Sciatic nerve (tissue), 2 donors: ENCODE results near the gene CHI3L1. TPM values are rescaled to one million over a fixed set of nuclear protein-coding genes. Genes with fewer than 3 reads are reported as not detected.

ENCODE experiments used
- ATAC-seq: fragments of 200-7000 bp; cut with Tn5 transposase; one replicate; pipeline ENCODE4 v1.9.1; 2020; ENCODE audit warnings: mild to moderate bottlenecking, moderate library complexity
- DNase-seq: peaks from one replicate; pipeline ENCODE4 v3.0.0-alpha.2; 2020; ENCODE audit warnings: low spot score
- intact Hi-C: fragments of 100-400 bp; cut with DNase I; formaldehyde crosslinking; loops from one replicate; pipeline ENCODE4 v1.14.2; 2022
- total RNA-seq: library from RNA; stranded (reverse); fragmentation: NEBNext Ultra II Directional; extraction: Animal tissue kit (Norgen Biotek cat#: 25700); gene quantifications from one replicate; pipeline ENCODE4 v1.2.1, GENCODE V29; 2021
- donor health status: DM: no; HTN: no; CAD: no.
- donor health status: DM: no; HTN: no; CAD: no.

The CHI3L1 gene
- total RNA-seq, 1 donor from 2014 or later = 37.0 TPM

DNA sequence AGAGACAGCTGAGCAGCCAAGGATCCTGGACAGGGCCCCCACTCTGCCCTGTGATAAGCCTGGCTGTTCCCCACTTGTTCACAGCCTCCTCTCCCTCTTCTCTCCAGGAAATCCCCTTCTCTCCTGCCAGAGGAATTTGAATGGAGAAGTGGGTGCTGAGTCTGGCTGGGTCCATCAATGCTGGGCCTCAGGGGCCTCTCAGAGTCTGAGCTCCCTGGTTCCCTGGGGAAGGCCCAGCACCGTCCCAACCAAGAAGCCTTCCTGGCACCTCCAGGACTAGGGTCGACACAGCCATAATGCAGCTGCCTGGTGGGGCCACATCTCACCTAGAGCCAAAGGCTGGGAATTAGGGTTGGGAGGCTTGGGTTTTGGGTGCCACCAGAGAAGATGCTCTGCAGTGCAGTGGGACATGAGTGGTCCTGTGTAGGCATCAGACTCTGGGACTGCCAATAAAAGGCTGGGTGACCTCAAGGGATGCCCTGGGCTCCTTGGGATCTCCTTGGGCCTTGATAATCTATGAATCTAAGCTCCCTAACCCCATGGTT lies 13.4 kb downstream of the CHI3L1 start:
- DNase-seq = no peak
- intact Hi-C loops = no loop called here

DNA sequence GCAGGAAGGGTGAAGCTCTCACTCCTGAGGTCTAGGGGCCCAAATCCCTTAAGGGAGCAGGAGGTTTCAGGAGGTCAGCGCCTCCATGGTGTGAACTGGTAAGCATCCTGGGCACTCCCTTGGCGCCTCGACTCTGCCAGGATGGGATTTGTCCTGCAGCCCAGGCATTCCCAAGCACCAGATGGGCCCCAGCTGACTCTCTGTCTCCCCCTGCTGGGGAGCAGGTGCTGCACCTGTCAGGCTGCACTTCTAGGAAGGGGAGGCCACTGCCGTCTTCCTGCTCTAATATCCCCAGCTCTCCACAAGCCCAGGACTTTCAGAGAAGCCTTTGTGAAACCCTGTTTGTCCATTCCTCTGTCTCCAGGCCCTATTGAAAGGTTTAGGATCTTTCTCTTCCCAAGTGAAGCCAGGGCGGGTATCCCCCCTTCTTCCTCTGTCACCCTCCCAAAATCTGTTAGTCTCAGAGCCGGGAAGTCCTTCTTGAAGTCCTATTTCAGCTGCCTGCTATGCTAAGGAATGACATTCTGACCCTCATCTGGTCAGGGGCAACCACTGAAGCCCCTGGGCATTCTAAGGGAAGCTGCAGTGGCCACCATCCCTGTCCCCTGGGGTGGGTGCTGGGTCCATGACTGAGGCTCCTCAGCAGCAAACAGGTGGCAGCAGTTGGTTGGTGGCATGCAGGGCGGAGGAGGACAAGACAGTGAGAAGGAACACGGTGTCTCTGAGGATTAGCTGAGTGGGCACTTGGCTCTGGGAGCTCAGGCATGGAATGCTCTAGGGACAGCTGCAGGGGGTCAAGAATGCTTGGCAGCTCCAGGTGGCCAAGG lies 14.1 kb downstream of the CHI3L1 start:
- no peak for DNase-seq
- ATAC-seq = no peak
- intact Hi-C loops = no loop called here

More for the DNA sequence above, 13.4 kb downstream of the CHI3L1 start:
- no peak for ATAC-seq

DNA sequence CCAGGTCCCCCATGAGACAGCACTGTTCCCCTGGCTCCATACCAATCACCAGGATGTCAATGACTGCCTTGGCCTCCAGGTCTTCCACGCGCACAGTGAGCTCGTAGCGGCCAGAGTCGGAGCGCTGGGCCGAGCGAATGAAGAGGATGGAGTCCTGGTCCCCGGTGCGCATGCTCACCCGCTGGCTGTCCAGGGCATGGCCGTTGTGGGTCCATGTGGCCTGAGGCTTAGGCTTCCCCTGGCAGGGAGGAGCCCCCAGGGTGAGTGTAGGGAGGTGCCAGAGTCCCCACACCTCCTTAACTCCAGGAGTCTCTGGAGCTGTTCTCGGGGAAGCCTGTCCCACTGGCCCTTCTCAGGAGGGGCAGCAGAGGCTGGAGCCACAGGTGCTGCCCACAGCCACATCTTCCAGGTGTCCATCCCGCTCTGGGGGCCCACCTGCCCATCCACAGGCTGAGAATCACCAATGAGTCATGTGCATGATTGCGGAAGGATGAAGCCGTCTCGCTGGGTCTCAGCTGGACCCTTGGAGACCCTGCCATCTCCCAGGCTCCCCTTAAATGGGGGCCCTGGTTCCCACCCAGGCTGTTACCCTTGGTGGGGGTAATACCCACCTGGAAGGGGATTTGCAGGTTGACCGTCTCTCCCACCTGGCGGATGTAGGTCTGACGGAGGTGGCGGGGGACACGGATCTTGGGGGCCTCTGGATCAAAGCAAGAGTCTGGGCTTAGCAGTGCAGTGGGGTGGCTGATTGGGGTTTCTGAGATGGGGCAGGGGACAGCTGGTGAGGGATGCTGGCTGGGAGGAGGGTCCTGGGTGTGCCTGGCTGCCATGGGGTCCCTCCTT lies 14.9 kb downstream of the CHI3L1 start:
- DNase-seq (no peak), ATAC-seq (no peak)
- intact Hi-C loops = no loop called here

DNA sequence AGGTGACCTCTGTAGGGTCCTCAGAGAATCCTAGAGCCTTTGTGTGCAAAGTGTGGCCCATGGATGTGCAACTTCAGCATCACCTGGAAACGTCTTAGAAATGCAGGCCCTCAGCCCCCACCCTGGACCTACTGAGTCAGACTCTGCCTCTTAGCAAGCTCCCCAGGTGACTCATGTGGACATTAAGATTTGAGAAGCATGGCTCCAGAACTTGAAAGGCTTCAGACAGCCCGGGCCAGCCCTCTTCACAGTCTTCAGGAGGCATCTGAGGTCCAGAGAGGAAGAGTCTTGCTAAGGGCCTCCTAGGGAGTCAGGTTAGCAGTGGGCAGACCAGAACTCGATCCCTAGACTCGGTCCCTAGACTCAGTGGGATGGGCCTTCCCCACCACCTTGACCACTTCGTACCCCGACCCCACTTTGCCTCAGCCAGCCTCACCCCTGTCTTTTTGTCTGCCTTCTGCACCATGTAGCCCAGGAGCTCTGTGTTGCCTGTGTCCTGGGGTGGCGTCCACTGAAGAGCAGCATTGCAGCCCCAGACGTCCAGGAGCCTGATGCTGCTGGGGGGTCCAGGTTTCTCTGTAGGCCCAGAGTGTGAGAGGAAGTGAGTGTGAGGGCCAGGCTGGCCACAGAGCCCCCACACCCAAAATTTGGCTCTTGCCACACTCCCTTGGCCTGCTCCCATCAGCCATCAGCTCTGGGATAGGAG lies 15.7 kb downstream of the CHI3L1 start:
- DNase-seq = no peak
- intact Hi-C loops = no loop called here
- no peak for ATAC-seq

DNA sequence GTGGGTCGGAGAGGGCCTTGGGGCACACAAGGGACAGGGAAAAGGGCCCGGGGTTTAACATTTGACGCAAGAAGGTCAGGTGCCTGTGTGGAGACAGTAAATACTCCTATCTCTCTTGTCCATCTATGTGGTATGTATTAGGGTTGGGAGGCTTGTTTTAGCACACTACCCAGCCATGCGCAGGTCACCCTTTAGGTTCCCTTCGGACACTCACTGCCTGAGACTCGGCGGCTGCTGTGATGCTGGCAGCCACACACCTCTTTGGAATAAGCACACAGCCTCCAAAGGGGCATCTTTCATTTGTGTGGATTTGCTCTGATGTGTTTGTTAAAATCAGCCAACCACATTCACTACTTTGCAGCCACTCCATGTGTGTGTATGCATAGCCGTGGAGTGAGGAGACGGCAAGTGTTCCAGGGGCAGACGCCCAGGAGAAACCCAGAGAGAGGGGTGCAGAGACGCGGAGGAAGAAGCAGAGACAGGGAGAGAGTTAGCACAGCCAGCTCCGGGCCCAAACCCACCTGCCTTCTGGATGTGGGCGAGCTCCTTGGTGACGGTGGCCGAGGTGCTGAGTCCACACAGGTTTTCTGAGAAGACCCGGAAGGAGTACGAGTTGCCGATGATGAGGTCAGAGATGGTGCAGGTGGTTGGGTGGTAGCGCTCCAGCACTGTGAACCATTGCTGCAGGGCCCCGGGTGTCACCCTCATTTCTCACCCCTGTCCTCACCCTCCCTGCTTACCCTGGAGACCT lies 16.6 kb downstream of the CHI3L1 start:
- intact Hi-C loops = no loop called here
- ATAC-seq = no peak
- DNase-seq = no peak

DNA sequence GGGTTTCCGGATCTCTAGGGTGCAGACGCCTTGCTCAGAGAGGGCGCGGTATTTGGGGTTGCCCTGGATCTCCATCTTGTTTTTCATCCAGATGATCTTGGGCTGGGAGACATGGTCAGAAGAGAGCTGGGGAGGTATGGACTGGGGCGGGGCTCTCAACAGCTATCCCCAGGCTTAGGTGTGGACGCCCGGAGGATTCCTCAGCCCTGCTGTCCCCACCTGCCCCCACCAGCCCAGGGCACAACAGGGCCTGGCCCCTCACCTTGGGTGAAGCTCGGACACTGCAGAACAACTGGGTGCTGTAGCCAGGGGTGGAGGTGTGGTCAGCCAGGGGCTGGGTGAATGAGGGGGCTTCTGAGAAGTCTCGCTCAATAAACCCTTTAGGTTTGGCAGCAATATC lies 17.5 kb downstream of the CHI3L1 start:
- ATAC-seq (no peak), DNase-seq (no peak)
- intact Hi-C loops = no loop called here

DNA sequence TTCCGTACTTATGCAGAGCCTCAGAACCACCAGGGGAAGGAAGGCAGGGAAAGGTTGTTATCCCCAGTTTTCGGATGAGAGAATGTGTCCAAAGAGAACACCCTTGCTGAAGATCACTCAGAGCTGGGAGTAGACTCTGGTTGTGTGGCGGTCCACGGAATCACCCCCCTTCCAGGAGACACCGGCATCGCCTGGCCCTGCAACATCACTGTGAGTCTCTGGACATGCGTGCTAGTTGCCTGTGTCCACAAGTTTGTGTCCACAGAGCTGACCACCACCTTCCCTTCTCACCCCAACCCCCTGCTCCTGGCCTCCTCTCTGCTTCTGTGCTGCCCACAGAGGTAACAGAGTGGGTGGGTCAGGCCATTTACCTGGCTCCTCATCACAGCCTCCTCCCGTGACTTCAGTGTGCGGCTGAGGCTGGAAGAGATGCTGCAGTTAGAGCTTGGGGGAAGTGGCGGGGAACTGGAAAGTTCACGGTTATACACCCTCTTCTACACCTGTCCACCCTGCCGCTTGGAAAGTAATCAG lies 18.2 kb downstream of the CHI3L1 start:
- ATAC-seq (no peak), DNase-seq (no peak)
- intact Hi-C loops = no loop called here

DNA sequence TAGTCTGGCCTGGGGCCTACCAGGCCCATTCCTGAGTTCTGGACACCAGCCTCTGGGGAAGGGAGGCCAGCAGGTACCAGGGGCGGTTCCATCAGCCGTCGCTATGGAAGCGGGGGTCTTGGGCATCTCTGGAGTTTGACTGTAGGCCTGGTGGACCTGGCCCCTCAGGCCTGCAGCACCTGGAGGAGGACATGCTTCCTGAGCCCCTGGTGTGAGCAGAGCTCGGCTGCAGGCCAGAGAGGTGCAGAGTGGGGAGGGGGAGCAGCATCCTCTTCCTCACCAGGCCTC lies 18.6 kb downstream of the CHI3L1 start:
- DNase-seq (no peak), ATAC-seq (no peak)
- intact Hi-C loops = no loop called here

DNA sequence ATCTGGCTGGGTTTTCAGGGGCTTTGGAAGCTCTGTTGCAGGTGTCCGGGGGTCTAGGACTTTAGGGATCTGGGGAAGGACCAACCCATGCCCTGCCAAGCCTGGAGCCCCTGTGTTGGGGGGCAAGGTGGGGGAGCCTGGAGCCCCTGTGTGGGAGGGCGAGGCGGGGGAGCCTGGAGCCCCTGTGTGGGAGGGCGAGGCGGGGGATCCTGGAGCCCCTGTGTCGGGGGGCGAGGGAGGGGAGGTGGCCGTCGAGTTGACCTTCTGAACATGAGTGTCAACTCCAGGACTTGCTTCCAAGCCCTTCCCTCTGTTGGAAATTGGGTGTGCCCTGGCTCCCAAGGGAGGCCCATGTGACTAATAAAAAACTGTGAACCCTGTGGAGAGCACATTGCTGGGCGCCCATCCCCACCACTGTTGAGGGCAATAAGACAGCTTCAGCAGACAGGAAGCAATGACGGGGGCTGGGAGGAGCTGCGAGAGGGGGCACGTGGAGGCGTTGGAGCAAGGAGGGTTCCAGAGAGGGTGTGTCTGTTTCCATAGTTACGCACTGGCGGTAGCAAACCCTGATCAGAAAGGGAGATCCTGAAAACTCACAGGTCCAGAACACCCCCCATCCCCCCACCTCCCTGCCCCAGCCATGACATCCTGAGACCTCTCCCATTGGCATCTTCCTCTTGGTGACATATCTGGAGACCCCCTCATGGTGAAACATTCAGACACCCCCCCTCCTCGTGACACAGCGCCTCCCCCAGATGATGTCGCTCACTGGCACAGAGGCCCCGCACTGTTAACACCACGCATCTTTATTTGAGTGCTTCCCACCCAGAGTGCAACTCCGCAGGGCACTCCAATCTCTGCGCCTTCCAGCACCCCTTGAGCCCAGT lies 19.2 kb downstream of the CHI3L1 start:
- intact Hi-C loops = no loop called here
- DNase-seq = no peak
- ATAC-seq = no peak

DNA sequence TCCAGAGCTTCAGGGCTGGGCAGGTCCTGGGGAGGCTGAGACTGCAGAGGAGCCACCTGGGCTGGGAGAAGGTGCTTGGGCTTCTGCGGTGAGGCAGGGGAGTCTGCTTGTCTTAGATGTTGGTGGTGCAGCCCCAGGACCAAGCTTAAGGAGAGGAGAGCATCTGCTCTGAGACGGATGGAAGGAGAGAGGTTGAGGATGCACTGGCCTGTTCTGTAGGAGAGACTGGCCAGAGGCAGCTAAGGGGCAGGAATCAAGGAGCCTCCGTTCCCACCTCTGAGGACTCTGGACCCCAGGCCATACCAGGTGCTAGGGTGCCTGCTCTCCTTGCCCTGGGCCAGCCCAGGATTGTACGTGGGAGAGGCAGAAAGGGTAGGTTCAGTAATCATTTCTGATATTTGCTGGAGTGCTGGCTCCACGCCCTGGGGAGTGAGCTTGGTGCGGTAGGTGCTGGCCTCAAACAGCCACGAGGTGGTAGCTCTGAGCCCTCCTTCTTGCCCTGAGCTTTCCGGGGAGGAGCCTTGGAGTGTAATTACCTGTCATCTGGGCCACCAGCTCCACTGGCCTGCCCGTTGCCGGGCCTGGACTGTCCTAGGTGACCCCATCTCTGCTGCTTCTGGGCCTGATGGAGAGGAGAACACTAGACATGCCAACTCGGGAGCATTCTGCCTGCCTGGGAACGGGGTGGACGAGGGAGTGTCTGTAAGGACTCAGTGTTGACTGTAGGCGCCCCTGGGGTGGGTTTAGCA lies 20.1 kb downstream of the CHI3L1 start:
- no peak for DNase-seq
- intact Hi-C loops = no loop called here
- ATAC-seq = peak; percentile 68

DNA sequence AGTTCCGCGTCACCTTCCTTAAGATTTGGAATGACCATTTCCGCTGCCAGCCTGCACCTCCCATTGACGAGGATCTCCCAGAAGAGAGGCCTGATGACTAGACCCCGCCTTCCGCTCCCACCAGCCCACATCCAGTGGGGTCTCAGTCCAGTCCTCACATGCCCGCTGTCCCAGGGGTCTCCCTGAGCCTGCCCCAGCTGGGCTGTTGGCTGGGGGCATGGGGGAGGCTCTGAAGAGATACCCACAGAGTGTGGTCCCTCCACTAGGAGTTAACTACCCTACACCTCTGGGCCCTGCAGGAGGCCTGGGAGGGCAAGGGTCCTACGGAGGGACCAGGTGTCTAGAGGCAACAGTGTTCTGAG lies 20.7 kb downstream of the CHI3L1 start:
- DNase-seq (no peak), ATAC-seq (no peak)
- intact Hi-C loops = no loop called here

DNA sequence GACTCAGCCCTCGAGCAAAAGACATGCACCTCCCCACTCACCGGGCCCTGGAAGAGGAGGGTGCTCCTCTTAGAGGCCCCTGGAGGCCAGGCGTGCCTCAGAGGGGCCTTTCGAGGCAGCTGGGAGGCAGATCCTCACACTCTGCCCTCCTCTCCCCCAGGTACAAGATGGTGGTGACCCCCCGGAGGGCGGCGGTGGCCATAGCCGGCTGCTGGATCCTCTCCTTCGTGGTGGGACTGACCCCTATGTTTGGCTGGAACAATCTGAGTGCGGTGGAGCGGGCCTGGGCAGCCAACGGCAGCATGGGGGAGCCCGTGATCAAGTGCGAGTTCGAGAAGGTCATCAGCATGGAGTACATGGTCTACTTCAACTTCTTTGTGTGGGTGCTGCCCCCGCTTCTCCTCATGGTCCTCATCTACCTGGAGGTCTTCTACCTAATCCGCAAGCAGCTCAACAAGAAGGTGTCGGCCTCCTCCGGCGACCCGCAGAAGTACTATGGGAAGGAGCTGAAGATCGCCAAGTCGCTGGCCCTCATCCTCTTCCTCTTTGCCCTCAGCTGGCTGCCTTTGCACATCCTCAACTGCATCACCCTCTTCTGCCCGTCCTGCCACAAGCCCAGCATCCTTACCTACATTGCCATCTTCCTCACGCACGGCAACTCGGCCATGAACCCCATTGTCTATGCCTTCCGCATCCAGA lies 21.3 kb downstream of the CHI3L1 start:
- no peak for DNase-seq
- intact Hi-C loops = no loop called here
- no peak for ATAC-seq

DNA sequence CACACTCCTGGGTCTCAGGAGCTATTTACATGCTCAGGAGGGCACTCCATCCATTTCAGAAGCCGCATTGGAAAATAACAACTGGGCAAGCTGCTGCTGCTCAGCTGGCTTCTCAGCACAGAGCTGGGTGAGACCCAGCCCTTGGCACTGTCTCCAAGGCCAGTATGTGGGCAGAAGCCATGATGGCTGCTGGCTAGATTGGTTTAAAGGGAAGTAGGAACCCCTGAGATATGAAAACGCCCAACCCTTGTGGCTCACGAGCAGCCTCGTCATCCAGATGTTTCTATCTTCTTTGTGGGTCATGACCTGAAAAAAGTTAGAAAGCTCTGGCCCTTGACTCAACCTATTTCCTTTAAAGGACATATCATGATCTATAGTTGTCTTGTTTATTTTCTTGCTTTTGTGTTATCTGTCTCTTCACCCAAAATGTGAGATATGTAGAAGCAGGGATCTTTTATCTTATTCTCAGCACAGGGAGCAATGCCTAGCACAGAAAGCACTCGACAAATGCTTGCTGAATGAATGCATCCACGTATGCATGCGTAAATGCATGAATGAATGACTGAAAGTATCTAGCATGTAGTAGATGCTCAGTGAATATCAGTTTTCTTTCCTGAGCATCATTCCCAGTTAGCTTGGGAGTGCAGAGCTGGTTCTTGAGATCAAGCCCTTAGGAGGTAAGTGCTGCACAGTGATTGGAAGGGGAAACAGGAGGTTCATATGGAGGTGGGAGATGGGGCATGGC lies 22.4 kb downstream of the CHI3L1 start:
- intact Hi-C loops = no loop called here
- no peak for DNase-seq

DNA sequence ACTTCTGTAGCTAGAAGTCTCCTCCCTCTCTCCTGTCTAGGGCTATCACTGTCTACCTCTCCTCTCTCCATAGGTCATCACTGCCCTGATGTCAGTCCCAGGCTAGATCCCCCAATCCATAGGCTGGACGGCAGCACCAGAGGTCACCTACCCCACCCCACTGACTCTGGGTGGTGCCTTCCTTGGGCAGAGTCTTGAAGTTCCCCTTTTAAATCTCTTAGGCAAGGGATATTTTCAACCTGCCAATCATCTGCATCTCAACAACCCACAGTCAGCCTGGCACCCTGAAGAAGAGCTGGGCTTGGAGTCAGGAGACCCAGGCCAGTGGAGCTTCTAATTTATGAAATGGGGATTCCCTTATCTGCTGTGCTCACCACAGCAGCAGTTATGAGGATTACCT lies 24.1 kb downstream of the CHI3L1 start:
- intact Hi-C loops = no loop called here
- ATAC-seq = no peak
- no peak for DNase-seq

More for the DNA sequence above, 22.4 kb downstream of the CHI3L1 start:
- no peak for ATAC-seq

DNA sequence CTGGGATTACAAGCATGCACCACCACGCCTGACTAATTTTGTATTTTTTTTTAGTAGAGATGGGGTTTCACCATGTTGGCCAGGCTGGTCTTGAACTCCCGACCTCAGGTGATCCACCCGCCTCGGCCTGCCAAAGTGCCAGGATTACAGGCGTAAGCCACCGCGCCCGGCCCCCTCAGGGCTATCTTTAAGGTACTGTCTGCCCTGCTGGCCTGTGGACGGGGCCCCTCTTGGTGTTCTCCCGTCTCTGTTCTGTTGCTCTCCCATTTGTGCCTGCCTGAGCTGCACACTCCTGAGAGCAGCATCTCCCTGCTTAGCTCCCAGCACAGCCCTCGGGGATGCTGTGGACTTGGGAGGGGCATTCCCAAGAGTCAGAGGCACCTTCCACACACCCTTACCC lies 24.8 kb downstream of the CHI3L1 start:
- intact Hi-C loops = no loop called here
- no peak for ATAC-seq

DNA sequence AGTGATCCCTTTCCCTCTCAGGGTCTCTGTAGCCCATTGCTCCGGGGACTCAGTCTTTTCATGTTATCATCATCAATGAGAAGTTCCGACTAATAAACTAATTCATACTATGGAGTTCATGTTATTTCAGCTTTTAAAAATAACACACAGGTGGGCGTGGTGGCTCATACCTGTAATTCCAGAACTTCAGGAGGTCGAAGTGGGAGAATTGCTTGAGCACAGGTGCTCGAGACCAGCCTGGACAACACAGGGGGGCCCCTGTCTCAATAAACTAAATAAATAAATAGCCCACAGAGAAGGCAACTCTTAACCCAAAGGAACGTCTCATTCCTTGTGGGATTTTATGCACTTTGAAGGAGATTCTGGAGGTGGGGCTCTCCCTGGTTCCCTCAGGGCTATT lies 25.3 kb downstream of the CHI3L1 start:
- DNase-seq = no peak
- ATAC-seq = no peak
- intact Hi-C loops = no loop called here

More for the DNA sequence above, 24.8 kb downstream of the CHI3L1 start:
- DNase-seq = no peak
